ENCODE data around the gene CCDC70.
"Not testable (repeated sequence)": the region's sequence is repeated elsewhere in the genome, so short reads cannot be mapped to it uniquely, and the experiment has no call there.

Gene CCDC70

GRCh38 chr13:51907040-51907732, 45.4 kb downstream of the CCDC70 start:
- DNase-seq (ENCODE audit: low read depth, low spot score) = no peak

DNA sequence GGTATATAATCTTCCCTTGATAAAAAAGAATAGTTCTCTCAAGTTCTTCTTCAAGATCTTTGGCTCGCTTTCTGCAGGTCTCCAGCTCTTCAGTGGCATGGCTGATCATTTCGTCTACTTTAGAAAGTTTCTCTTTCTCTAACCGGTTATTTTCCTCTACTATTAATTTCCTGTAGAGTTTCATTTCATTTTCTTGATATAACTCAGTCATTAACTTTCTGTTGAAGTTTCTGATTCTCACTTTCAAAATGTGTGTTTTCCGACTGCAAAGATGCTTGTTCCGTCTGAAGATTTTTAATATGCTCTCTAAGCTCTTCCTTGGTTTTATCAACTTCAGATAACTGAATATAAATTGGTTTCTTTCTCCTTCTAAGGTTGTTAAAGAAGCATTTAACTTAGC, 47.5 kb downstream of the CCDC70 start:
- DNase-seq (ENCODE audit: low read depth, low spot score) = not testable (repeated sequence)

DNA sequence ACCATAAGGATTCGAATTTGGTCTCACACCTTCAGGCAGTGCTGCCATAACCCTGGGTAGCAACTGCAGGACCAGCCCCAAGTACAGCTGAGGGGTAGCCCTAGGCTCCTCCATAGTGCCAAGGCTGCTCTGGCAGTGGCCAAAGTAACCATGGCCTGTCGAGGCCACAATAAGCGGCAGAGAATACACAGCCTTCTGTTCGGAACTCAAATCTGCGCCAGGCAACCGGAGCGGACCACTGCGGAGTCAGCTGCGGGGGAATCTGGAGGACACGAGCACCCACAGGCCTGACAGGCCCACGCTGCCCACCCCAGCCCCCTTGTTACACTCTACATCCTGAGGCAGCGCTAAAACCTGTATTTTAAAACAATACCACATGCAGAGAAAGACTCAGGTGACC, 48.7 kb downstream of the CCDC70 start:
- no peak for DNase-seq (ENCODE audit: low read depth, low spot score)

GRCh38 chr13:51912091-51912490, 50.3 kb downstream of the CCDC70 start:
- no peak for DNase-seq (ENCODE audit: low read depth, low spot score)

DNA sequence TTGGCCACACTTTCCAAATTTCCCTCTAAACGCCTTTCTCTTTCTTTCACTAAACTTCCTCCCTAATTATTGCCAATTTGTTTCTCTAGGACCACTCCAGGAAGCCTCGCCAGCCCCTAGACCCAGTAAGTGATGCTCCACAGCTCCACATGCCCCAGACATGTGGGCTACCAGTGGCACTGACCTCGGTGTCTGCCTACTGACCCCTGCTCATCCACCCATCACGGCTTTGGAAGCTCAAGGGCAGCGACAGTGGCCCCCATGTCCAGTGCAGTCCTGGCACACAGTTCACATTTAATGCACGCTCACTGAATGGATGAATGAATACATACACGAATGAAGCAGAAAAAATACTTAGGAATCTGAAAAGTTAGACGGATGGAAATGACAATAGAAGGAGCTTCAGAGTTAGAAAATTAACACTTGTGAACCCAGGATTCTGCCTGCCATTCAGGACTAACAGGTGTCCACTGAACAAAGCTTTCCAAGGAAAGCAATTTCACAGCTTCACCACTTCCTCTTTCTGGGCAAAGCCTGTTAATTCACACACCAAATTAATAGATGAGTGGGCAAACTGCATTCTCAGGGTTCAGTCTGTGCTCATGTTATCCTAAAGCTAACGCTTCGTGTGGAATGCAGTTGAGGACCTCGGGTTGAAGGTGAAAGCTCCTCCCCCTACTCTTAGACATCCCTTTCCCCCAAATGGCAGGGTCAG, 50.9 kb downstream of the CCDC70 start:
- no peak for DNase-seq (ENCODE audit: low read depth, low spot score)

- no peak for DNase-seq (ENCODE audit: low read depth, low spot score)
Observed at GRCh38 chr13:51913421-51914136, 51.8 kb downstream of the CCDC70 start.

DNA sequence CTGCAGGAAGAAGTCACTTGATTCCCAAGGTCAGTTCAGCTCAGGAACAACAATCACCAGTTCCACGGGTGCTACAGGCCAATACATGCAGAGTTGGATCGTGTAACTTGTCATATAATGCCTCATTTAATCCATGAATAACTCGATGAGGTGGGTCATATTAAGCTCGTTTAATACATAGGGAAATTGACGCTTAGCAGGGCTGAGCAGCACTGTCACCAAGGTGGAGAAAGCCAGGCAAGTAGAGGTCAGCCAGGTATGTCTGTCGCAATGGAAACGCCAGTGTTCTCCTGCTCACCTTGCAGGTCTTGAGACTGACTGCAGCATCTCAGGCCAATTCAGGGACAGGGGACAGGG, 52.3 kb downstream of the CCDC70 start:
- no peak for DNase-seq (ENCODE audit: low read depth, low spot score)
